SH-SY5Y (cell line): ENCODE data around the gene AXIN1.

Experiments
- GATA2 ChIP-seq: IDR thresholded peaks from 2 replicates; pipeline ENCODE4 v1.6.1; 2011; ENCODE audit warnings: mild to moderate bottlenecking, low read depth, low read length
- GATA3 ChIP-seq: IDR thresholded peaks from 2 replicates; pipeline ENCODE4 v1.6.1; 2011; ENCODE audit warnings: low read depth, mild to moderate bottlenecking, low read length, moderate library complexity

DNA sequence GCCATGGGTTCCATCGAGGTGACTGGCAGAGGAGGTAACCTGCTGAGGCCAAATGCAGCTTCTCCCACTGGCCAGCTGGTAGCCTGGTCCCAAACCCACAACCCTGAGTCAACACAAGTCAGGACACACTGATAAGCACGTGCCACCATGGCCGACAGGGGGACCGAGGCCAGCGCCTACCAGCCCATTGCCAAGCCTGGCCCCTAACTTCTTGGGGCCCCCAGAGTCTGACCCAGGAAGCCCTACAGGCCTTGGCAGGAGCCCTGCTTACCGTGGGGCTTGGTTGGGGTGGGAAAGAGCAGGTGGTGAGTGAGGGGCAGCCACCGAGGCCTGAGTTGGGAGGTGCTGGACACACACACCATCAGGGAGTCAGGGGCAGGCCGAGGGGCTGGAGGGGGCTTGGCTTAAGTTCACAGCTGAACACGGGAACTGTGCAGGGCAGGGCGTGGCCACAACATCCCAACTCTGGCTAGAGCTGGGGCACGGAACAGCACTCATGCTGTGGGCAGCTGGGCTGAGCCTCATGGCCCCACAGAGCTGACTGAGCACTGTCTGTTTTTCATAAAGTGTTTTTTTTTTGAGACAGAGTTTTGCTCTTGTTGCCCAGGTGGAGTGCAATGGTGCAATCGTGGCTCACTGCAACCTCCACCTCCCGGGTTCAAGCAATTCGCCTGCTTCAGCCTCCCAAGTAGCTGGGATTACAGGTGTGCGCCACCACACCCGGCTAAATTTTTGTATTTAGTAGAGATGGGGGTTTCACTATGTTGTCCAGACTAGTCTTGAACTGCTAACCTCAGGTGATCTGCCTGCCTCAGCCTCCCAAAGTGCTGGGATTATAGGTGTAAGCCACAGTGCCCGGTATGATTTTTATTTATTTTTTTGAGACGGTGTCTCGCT is 12.3 kb upstream of the AXIN1 start:
- TF ChIP-seq GATA3 (no peak), GATA2 (no peak)
